Mesendoderm (in vitro differentiated cells): ENCODE data around the gene ACSF2.
"Not testable (repeated sequence)": the region's sequence is repeated elsewhere in the genome, so short reads cannot be mapped to it uniquely, and the experiment has no call there.

ENCODE experiments used
- DNase-seq: peaks from one replicate; pipeline ENCODE4 v3.0.0; 2013
- H2AK5ac ChIP-seq: 2 replicates; pipeline ENCODE4 v1.6.1; 2013; ENCODE audit warnings: low read length, inconsistent platforms
- H2BK120ac ChIP-seq: 2 replicates; pipeline ENCODE4 v1.6.1; 2013; ENCODE audit warnings: low read depth, mild to moderate bottlenecking, low read length, moderate library complexity, mixed read lengths
- H2BK15ac ChIP-seq: replicated peaks from 2 replicates; pipeline ENCODE4 v1.6.1; 2013; ENCODE audit warnings: low read depth, mild to moderate bottlenecking, moderate library complexity
- H2BK5ac ChIP-seq: 2 replicates; pipeline ENCODE4 v1.6.1; 2013; ENCODE audit warnings: low read length, inconsistent platforms
- H3K18ac ChIP-seq: 2 replicates; pipeline ENCODE4 v1.6.1; 2013; ENCODE audit warnings: mild to moderate bottlenecking, low read length, mixed read lengths
- H3K23ac ChIP-seq: one replicate; pipeline ENCODE4 v1.6.1; 2013; ENCODE audit warnings: low read length
- H3K27ac ChIP-seq: 2 replicates; pipeline ENCODE4 v1.5.1; 2013; ENCODE audit warnings: low read depth, mild to moderate bottlenecking, inconsistent platforms, low read length, moderate library complexity
- H3K27me3 ChIP-seq: 2 replicates; pipeline ENCODE4 v1.6.1; 2013; ENCODE audit warnings: low read length, control low read depth, mild to moderate bottlenecking, inconsistent platforms; ENCODE audit not compliant: insufficient read depth, poor library complexity
- H3K36me3 ChIP-seq: 2 replicates; pipeline ENCODE4 v1.6.1; 2013; ENCODE audit warnings: low read length, inconsistent platforms; ENCODE audit not compliant: control insufficient read depth, insufficient read depth
- H3K4ac ChIP-seq: one replicate; pipeline ENCODE4 v1.6.1; 2013; ENCODE audit warnings: low read depth, mild to moderate bottlenecking, low read length, moderate library complexity
- H3K4me1 ChIP-seq: 2 replicates; pipeline ENCODE4 v1.6.1; 2013; ENCODE audit warnings: low read depth, low read length, inconsistent platforms; ENCODE audit not compliant: control insufficient read depth
- H3K4me2 ChIP-seq: 2 replicates; pipeline ENCODE4 v1.6.1; 2013; ENCODE audit warnings: low read length
- H3K4me3 ChIP-seq: 2 replicates; pipeline ENCODE4 v1.5.1; 2013; ENCODE audit warnings: mild to moderate bottlenecking, low read length
- H3K56ac ChIP-seq: one replicate; pipeline ENCODE4 v1.6.1; 2013; ENCODE audit warnings: low read length
- H3K79me1 ChIP-seq: 2 replicates; pipeline ENCODE4 v1.6.1; 2013; ENCODE audit warnings: low read length, inconsistent platforms
- H3K79me2 ChIP-seq: 2 replicates; pipeline ENCODE4 v1.6.1; 2013; ENCODE audit warnings: mild to moderate bottlenecking, low read length; ENCODE audit not compliant: control insufficient read depth, insufficient read depth
- H3K9ac ChIP-seq: 2 replicates; pipeline ENCODE4 v1.6.1; 2013; ENCODE audit warnings: low read length, inconsistent platforms
- H4K5ac ChIP-seq: one replicate; pipeline ENCODE4 v1.6.1; 2013; ENCODE audit warnings: low read length
- H4K8ac ChIP-seq: one replicate; pipeline ENCODE4 v1.6.1; 2013; ENCODE audit warnings: low read depth, mild to moderate bottlenecking, control low read depth, low read length, moderate library complexity
- WGBS: extraction: QIAGEN DNeasy Blood & Tissue Kit; methylation state at CpG from one replicate; pipeline ENCODE4 v1.1.7; 2013; ENCODE audit warnings: low lambda C conversion rate, missing lambda C conversion rate; ENCODE audit not compliant: insufficient coverage; ENCODE audit errors: extremely low coverage; 5-methylcytosine and 5-hydroxymethylcytosine counted together

The ACSF2 gene

GRCh38 chr17:50428126-50428525 lies 2.1 kb downstream of the ACSF2 start:
- not testable (repeated sequence) for H2BK5ac ChIP-seq, DNase-seq, H3K4me3 ChIP-seq, H3K9ac ChIP-seq, H3K79me1 ChIP-seq, H3K18ac ChIP-seq, H3K56ac ChIP-seq, H3K4ac ChIP-seq, H3K4me2 ChIP-seq, H3K27me3 ChIP-seq, H3K27ac ChIP-seq, H4K8ac ChIP-seq, H3K36me3 ChIP-seq, H2BK15ac ChIP-seq, H3K23ac ChIP-seq, H4K5ac ChIP-seq, H2AK5ac ChIP-seq, H2BK120ac ChIP-seq, H3K79me2 ChIP-seq
- WGBS = no CpG with 5 or more reads among the region's 6 CpGs
- peaks cover 12% of the 10 kb centered on the region for H3K4me1 ChIP-seq

GRCh38 chr17:50428831-50429424 lies 2.9 kb downstream of the ACSF2 start:
- no peaks in the 10 kb centered on the region for H3K27me3 ChIP-seq
- H3K18ac ChIP-seq = no peak overlapping the region
- no peak overlapping the region for H3K27ac ChIP-seq
- peaks cover 9% of the 10 kb centered on the region for H3K4me1 ChIP-seq
- no peak overlapping the region for H3K4me3 ChIP-seq
- H3K23ac ChIP-seq = no peak overlapping the region
- no peak for DNase-seq
- H2AK5ac ChIP-seq = no peak overlapping the region
- peak overlapping the region; percentile 15 for H3K56ac ChIP-seq
- no peaks in the 10 kb centered on the region for H3K36me3 ChIP-seq
- H3K9ac ChIP-seq = no peak overlapping the region
- no peak overlapping the region for H3K4me2 ChIP-seq
- H3K4ac ChIP-seq = no peak overlapping the region
- H2BK15ac ChIP-seq = no peak overlapping the region
- no peak overlapping the region for H2BK120ac ChIP-seq
- no peak overlapping the region for H2BK5ac ChIP-seq
- H3K79me1 ChIP-seq = no peaks in the 10 kb centered on the region
- no peak overlapping the region for H4K8ac ChIP-seq
- H3K79me2 ChIP-seq = no peaks in the 10 kb centered on the region
- H4K5ac ChIP-seq = no peak overlapping the region
- WGBS = no CpG with 5 or more reads among the region's 7 CpGs

GRCh38 chr17:50429793-50430192 lies 3.8 kb downstream of the ACSF2 start:
- Histone ChIP-seq H3K36me3 (no peaks in the 10 kb centered on the region), H4K8ac (no peak overlapping the region), H2BK5ac (no peak overlapping the region), H2BK120ac (no peak overlapping the region), H2AK5ac (no peak overlapping the region), H3K79me1 (no peaks in the 10 kb centered on the region), H3K18ac (no peak overlapping the region), H3K4me2 (no peak overlapping the region), H2BK15ac (no peak overlapping the region), H3K4me1 (peaks cover 9% of the 10 kb centered on the region), H3K27me3 (no peaks in the 10 kb centered on the region), H3K56ac (no peak overlapping the region), H3K23ac (no peak overlapping the region), H3K79me2 (no peaks in the 10 kb centered on the region), H3K4me3 (no peak overlapping the region), H3K9ac (no peak overlapping the region), H3K4ac (no peak overlapping the region), H4K5ac (no peak overlapping the region), H3K27ac (no peak overlapping the region)
- no CpG with 5 or more reads among the region's 4 CpGs for WGBS
- no peak for DNase-seq

GRCh38 chr17:50430821-50431618 lies 5.0 kb downstream of the ACSF2 start:
- Histone ChIP-seq H3K4me1 (peaks cover 6% of the 10 kb centered on the region), H4K8ac (no peak overlapping the region), H3K79me2 (no peaks in the 10 kb centered on the region), H2BK15ac (no peak overlapping the region), H3K27ac (no peak overlapping the region), H2AK5ac (no peak overlapping the region), H4K5ac (no peak overlapping the region), H3K4me2 (no peak overlapping the region), H3K27me3 (no peaks in the 10 kb centered on the region), H3K4ac (no peak overlapping the region), H3K18ac (no peak overlapping the region), H2BK120ac (no peak overlapping the region), H3K56ac (no peak overlapping the region), H3K23ac (no peak overlapping the region), H3K9ac (no peak overlapping the region), H3K79me1 (no peaks in the 10 kb centered on the region), H3K36me3 (no peaks in the 10 kb centered on the region), H2BK5ac (no peak overlapping the region), H3K4me3 (no peak overlapping the region)
- whole genome bisulfite sequencing = no CpG with 5 or more reads among the region's 4 CpGs
- DNase-seq = peak; percentile 41

GRCh38 chr17:50432125-50432762 lies 6.2 kb downstream of the ACSF2 start:
- H3K79me1 ChIP-seq = no peaks in the 10 kb centered on the region
- no peak overlapping the region for H3K4me3 ChIP-seq
- WGBS = no CpG with 5 or more reads among the region's 4 CpGs
- H2BK120ac ChIP-seq = no peak overlapping the region
- H3K4me1 ChIP-seq = peaks cover 1% of the 10 kb centered on the region
- no peak overlapping the region for H2BK5ac ChIP-seq
- no peaks in the 10 kb centered on the region for H3K79me2 ChIP-seq
- no peaks in the 10 kb centered on the region for H3K36me3 ChIP-seq
- H3K27ac ChIP-seq = no peak overlapping the region
- H3K9ac ChIP-seq = no peak overlapping the region
- no peak overlapping the region for H3K56ac ChIP-seq
- no peak overlapping the region for H4K8ac ChIP-seq
- no peak overlapping the region for H3K4ac ChIP-seq
- no peak overlapping the region for H3K23ac ChIP-seq
- no peak overlapping the region for H3K4me2 ChIP-seq
- H3K18ac ChIP-seq = no peak overlapping the region
- no peak overlapping the region for H2BK15ac ChIP-seq
- H2AK5ac ChIP-seq = no peak overlapping the region
- H4K5ac ChIP-seq = no peak overlapping the region
- no peak for DNase-seq
- no peaks in the 10 kb centered on the region for H3K27me3 ChIP-seq
